ENCODE data around the gene DCLRE1C. TPM values are rescaled to one million over a fixed set of nuclear protein-coding genes. Genes with fewer than 3 reads are reported as not detected.
A peak's percentile ranks its signal among the peaks of the same experiment; 100 is the strongest.

Gene DCLRE1C
- total and polyA plus RNA-seq, 3 donors from 2014 or later: 2.2 to 5.1 (median 4.6) TPM

DNA sequence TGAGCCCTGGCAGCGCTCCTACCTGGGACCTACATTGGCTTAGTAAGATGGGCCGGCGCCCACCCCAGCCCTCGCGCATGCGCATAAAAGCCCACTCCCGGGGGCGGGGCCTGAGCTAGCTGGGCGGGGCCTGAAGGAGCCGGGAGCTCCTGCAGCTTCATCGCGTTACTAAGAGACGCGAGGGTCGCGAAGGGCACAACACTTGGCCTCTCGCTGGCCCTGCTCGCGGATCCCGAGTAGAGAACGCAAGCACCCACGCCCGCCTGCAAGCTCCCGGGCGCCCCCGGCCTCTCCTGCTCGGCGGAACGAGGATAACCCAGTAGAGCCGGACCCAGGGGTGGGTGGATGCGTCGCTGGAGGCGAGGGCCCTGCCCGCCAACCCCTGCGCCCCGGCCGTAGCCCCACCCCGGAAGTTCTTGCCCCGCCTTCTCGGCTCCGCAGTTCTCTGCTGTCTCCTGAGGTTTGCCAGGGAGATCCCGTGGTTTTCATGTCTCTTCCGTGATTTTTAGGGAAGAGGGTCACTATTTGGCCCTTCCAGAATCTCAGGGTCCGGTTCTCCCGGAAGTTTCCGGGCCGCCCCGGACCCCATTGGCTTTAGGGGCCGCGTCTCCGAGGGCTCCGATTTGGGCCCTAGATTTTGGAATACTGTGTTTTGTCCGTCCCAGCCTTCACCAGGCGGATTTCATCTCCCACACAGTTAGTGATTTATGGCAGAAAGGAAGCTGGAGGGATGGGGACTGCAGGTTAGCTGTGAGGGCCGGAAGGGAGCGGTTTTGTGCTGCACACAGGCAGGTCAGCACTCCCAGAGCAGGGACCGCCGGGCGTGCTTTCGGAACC is 5.5 kb upstream of the DCLRE1C start, which contains the start of gene MEIG1:
MEIG1 (plus strand) TSS at position 168 of the 837 bp plus-strand sequence. CDS start 7,081 bp downstream, outside the sequence.
- no peak for TF ChIP-seq POLR2A (IDR thresholded peaks at IDR 0.05)
- intact Hi-C loops (cut with DNase I; ENCODE audit: low total_unique reads): loop anchor here (10.0 kb wide), 1 partner anchor 135 kb away; the partner anchor contains the start of gene RPP38
- WGBS, 2 donors: 0 to 1% methylated on average over 15 to 60 of the region's 60 CpGs

GRCh38 chr10:14958872-14959220 is 5.0 kb upstream of the DCLRE1C start:
- WGBS, 2 donors: 29 to 32% methylated on average over 12 of the region's 12 CpGs

More for the DNA sequence above, 5.5 kb upstream of the DCLRE1C start, which contains the start of gene MEIG1:
- H3K9me3 ChIP-seq: no peaks in the 10 kb centered on the region
- no peaks in the 10 kb centered on the region for H3K27me3 ChIP-seq
- peak within 1 kb of the TSS; percentile 93 to 98 for H3K27ac ChIP-seq
- peak; percentile 95 for DNase-seq
- peak within 1 kb of the TSS; percentile 82 for H3K4me3 ChIP-seq
- H3K4me1 ChIP-seq: peaks cover 3% of the 10 kb centered on the region
- H3K36me3 ChIP-seq (ENCODE audit: low read depth, missing control alignments): no peaks in the 10 kb centered on the region

DNA sequence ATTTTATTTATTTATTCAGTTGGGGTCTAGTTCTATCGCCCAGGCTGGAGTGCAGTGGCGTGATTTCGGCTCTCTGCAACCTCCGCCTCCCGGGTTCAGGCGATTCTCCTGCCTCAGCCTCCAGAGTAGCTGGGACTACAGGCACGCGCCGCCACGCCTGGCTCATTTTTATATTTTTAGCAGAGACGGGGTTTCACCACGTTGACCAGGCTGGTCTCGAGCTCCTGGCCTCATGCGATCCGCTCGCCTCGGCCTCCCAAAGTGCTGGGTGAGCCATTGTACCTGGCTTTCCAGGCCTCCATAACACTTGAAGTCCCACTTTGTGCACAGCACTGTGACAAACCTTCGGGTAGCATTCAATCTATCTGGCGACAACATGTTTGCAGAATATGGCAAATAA is 1.0 kb upstream of the DCLRE1C start:
- Histone ChIP-seq H3K27ac (no peak overlapping the region), H3K4me3 (no peak overlapping the region), H3K9me3 (no peaks in the 10 kb centered on the region), H3K4me1 (peaks cover 4% of the 10 kb centered on the region), H3K27me3 (no peaks in the 10 kb centered on the region), H3K36me3 (ENCODE audit: low read depth, missing control alignments) (no peaks in the 10 kb centered on the region)
- DNase-seq: no peak
- TF ChIP-seq CTCF (IDR thresholded peaks at IDR 0.05) (no peak), POLR2A (IDR thresholded peaks at IDR 0.05) (no peak)
- WGBS, 2 donors: 71 to 76% methylated on average over 19 of the region's 19 CpGs
- intact Hi-C loops (cut with DNase I; ENCODE audit: low total_unique reads): loop anchor here (10.0 kb wide), 1 partner anchor 140 kb away; the partner anchor contains the start of gene RPP38

More at GRCh38 chr10:14958872-14959220, 5.0 kb upstream of the DCLRE1C start:
- Histone ChIP-seq H3K4me1 (peaks cover 4% of the 10 kb centered on the region), H3K9me3 (no peaks in the 10 kb centered on the region), H3K36me3 (ENCODE audit: low read depth, missing control alignments) (no peaks in the 10 kb centered on the region), H3K27ac (peak overlapping the region; percentile 93 to 98), H3K27me3 (no peaks in the 10 kb centered on the region), H3K4me3 (peak overlapping the region; percentile 82)
- no peak for DNase-seq
- TF ChIP-seq CTCF (IDR thresholded peaks at IDR 0.05) (no peak), POLR2A (IDR thresholded peaks at IDR 0.05) (no peak)
- intact Hi-C loops (cut with DNase I; ENCODE audit: low total_unique reads): loop anchor here (10.0 kb wide), 1 partner anchor 136 kb away; the partner anchor contains the start of gene RPP38

GRCh38 chr10:14953424-14954000 is 384 bp downstream of the DCLRE1C start:
- Histone ChIP-seq H3K27ac (peak overlapping the region; percentile 56 to 88), H3K36me3 (ENCODE audit: low read depth, missing control alignments) (no peaks in the 10 kb centered on the region), H3K27me3 (no peaks in the 10 kb centered on the region), H3K4me3 (peak overlapping the region; percentile 88 to 93), H3K4me1 (peaks cover 4% of the 10 kb centered on the region), H3K9me3 (no peaks in the 10 kb centered on the region)
- TF ChIP-seq POLR2A (IDR thresholded peaks at IDR 0.05) (no peak), CTCF (IDR thresholded peaks at IDR 0.05) (no peak)
- intact Hi-C loops (cut with DNase I; ENCODE audit: low total_unique reads): loop anchor here (10.0 kb wide), 1 partner anchor 141 kb away; the partner anchor contains the start of gene RPP38
- DNase-seq: peak; percentile 59
- 1 to 4% methylated on average over 3 to 32 of the region's 32 CpGs for WGBS, 2 donors

DNA sequence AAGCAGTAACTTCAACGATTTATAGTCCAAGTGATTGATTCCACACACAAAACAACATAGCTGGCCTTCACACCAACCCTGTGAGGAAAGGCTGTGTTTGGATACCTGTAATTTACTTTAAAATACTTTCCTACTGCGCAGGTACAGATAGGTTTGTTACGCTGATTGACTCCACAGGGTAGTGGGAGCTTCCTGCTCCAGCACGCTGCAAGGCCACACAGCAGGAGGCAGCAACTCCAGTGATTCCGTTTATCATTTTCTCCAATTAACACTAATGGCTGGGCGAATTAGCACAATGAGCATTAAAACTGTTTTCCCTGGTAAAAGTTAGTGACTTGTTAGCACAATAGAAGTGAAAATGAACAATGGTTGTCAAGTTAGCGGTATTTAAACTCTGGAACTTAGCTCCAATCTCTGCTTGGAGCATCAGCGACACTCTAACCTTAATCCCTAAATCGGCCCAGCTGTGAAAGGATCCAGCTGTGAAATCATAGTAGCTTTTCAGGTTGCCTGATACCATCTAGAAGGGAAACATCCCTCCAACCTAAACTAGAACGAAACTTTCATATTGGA is 959 bp downstream of the DCLRE1C start:
- Histone ChIP-seq H3K27me3 (no peaks in the 10 kb centered on the region), H3K27ac (peak overlapping the region in 1 of 2 donors; percentile 88), H3K36me3 (ENCODE audit: low read depth, missing control alignments) (no peaks in the 10 kb centered on the region), H3K4me1 (peaks cover 4% of the 10 kb centered on the region), H3K4me3 (peak overlapping the region; percentile 88 to 93), H3K9me3 (no peaks in the 10 kb centered on the region)
- no peak for DNase-seq
- TF ChIP-seq CTCF (IDR thresholded peaks at IDR 0.05) (no peak), POLR2A (IDR thresholded peaks at IDR 0.05) (no peak)
- intact Hi-C loops (cut with DNase I; ENCODE audit: low total_unique reads): loop anchor here (10.0 kb wide), 1 partner anchor 142 kb away; the partner anchor contains the start of gene RPP38
- 12 to 20% methylated on average over 10 of the region's 10 CpGs for WGBS, 2 donors

Data from testis (tissue), 3 donors.